Keratinocyte (primary cell): ENCODE data around the gene TJP3.

Experiments
- CTCF ChIP-seq, 3 experiments: IDR thresholded peaks in 1 of 3; conservative IDR thresholded peaks in 1 of 3; optimal IDR thresholded peaks in 1 of 3; 2 replicates in 2 of 3; 3 replicates in 1 of 3; pipeline versions ENCODE3 to v1.5.1; 2011; ENCODE audit warnings: low read length in 3 of 3, mild to moderate bottlenecking in 3 of 3, moderate library complexity in 2 of 3, control low read depth in 1 of 3, inconsistent platforms in 1 of 3; ENCODE audit not compliant: insufficient read depth in 2 of 3; ENCODE audit errors: extremely low read depth in 1 of 3
- EZH2 ChIP-seq: IDR thresholded peaks from one replicate; pipeline ENCODE4 v1.6.1; 2012; ENCODE audit warnings: inconsistent platforms, mild to moderate bottlenecking, low read length, moderate library complexity

- no peak for TF ChIP-seq EZH2
- TF ChIP-seq CTCF (optimal IDR thresholded peaks at IDR 0.05 in 1 of 3, IDR thresholded peaks at IDR 0.05 in 1 of 3, conservative IDR thresholded peaks at IDR 0.05 in 1 of 3; ENCODE audit: extremely low read depth in 1 of 3, insufficient read depth in 2 of 3, low read length in 3 of 3) = no peak
These were observed 60.0 kb downstream of the TJP3 start for GRCh38 chr19:3768015-3768747.
